NCI-H146 (cell line): ENCODE data around the gene CNTFR.
"Not testable (repeated sequence)": the region's sequence is repeated elsewhere in the genome, so short reads cannot be mapped to it uniquely, and the experiment has no call there.

Experiments used
- DNase-seq: peaks from one replicate; lab custom pipeline; 2025; lab: John Stamatoyannopoulos, UW

Gene CNTFR, protein sequence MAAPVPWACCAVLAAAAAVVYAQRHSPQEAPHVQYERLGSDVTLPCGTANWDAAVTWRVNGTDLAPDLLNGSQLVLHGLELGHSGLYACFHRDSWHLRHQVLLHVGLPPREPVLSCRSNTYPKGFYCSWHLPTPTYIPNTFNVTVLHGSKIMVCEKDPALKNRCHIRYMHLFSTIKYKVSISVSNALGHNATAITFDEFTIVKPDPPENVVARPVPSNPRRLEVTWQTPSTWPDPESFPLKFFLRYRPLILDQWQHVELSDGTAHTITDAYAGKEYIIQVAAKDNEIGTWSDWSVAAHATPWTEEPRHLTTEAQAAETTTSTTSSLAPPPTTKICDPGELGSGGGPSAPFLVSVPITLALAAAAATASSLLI

DNA sequence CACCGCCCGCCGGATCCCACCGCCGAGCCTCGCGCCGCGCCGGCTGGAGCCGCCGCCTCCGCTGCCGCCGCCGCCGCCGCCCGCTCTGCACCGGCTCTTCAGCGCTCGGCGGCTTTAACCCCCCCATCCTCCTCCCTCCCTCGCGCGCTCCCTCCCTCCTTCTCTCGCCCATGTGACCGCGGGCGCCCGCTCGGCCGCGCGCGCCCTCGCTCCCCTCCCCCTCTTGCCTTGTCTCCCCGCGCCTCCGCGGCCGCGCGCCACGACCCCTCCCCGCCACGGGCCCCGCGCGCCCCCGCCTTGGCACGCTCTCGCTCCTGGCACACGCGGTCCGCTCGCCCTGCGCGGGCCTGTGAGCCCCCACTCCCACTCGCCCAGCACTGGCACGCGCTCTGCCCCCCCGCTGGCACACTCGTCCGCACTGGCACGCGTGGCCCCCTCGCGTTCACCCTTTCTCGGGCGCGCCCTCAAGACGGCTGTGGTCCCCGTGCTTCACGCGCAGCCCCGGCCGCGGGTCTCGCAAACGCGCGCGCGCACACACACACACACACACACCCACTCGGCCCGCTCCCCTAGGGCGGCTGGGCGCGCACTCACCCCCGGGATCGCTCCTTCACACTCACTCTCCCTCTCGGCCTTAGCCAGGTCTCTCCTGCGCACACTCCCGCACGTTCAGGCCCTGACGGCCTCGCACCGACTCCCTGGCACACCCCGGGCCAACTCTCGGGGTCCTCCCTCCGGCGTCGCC lies at the start of gene CNTFR:
Gene CNTFR, minus strand, starts transcription at position 89 of the 745 bp plus-strand sequence. CDS start 20,743 bp downstream, outside the sequence.
- DNase-seq: peak; percentile 60

DNA sequence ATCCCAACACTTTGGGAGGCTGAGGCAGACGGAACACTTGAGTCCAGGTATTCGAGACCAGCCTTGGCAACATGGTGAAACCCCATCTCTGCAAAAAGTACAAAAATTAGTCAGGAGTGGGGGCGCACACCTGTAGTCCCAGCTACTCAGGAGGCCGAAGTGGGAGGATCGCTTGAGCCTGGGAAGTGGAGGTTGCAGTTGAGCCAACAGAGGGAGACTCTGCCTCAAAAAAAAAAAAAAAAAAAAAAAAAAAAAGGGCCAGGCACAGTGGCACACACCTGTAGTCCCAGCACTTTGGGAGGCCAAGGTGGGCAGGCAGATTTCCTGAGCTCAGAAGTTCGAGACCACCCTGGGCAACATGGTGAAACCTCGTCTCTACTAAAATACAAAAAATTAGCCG lies 49.8 kb upstream of the CNTFR start:
- not testable (repeated sequence) for DNase-seq

DNA sequence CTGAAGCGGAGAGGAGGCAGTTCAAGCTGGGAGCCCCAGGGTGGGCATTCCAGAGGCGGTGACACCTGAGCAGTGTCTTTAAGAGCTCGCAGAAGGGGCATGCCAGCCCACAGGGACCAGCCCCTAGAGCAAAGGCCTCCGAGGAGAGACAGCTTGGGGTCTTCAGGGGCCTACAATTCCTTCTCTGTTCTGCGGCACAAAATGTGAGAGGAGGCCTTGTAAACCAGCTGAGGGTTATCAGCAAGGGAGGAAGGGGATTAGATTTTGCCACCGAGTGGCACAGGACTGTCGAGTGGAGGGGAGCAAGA lies 48.6 kb upstream of the CNTFR start:
- no peak for DNase-seq

DNA sequence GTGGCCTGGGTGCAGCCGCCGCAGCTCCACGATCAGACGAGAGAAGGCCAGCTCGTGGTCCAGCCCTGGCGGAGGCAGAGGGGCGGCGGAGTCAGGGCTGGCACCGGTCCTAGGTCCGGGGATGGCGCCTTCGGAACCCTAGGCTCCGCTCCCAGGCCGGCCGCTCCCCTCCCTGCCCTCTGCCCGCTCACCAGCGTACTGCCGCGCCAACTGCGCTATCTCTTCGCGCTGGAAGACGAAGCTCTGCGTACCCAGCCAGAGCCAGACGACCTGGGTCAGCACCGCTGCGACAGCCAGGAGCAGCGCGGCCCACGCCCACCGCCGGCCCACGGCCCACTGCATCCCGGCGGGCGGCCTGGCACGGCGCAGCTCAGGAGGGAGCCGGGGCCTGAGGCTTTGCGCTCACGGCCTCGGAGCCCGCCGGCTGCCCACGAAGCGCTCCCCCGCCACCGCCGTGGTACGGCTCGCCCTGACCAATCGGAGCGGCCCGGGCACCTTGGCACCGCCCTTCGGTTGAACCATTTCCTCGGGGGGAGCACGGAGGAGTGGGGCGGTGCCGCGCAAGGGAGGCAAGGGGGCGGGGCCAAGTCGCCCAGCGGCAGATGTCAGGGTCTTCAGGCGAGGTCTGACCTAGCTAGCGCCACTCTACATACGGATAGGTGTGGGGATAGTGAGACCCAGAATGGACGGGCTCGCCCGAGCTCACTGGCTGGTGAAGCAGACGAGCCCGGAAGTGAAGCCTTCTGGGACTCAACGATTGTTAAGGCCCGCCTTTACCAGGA lies 48.0 kb upstream of the CNTFR start, which contains the start of gene SIGMAR1:
Gene SIGMAR1, minus strand, starts transcription at position 432 of the 782 bp plus-strand sequence. Its CDS starts 90 bp downstream, at position 342.
- peak; percentile 96 for DNase-seq

DNA sequence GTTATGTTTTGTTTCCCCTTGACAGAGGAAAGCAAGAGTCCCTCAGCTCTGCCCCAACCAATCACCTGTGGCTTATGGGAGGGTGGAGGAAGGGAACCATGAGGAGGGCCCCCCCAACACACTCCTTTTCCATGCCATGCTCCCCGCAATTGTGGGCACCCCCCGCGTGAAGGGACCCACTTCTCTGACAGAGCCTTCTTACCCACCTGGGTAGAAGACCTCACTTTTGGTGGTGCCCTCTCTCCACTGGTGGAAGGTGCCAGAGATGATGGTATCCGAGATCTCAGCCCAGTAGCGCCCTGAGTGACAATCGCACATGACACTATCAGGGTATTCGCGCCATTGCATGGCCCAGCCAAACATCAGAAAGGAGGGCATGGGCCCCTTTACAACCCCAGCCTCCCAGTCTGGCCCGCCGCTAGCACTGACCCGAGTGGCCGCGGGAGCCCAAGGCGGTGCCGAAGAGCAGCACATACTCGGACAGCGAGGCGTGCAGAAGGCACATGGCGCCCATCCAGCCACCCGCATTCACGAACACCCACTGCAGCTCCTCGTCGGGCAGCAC lies 47.3 kb upstream of the CNTFR start:
- no peak for DNase-seq

DNA sequence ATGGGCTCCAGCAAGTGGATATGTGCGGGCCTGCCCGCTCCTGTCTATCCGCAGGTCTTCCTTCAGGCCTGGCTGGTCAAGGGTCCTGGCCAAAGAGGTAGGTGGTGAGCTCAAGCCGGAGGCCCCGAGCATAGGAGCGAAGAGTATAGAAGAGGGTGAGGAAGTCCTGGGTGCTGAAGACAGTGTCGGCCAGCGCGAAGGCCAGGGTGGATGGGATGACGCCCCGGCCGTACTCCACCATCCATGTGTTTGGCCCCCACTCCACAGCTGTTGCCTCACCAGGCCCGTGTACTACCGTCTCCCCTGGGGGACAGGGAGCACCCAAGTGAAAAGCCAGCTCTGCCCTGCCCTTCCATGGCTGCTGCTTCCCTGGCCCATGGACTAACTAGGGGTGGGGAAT lies 46.0 kb upstream of the CNTFR start:
- DNase-seq: no peak

DNA sequence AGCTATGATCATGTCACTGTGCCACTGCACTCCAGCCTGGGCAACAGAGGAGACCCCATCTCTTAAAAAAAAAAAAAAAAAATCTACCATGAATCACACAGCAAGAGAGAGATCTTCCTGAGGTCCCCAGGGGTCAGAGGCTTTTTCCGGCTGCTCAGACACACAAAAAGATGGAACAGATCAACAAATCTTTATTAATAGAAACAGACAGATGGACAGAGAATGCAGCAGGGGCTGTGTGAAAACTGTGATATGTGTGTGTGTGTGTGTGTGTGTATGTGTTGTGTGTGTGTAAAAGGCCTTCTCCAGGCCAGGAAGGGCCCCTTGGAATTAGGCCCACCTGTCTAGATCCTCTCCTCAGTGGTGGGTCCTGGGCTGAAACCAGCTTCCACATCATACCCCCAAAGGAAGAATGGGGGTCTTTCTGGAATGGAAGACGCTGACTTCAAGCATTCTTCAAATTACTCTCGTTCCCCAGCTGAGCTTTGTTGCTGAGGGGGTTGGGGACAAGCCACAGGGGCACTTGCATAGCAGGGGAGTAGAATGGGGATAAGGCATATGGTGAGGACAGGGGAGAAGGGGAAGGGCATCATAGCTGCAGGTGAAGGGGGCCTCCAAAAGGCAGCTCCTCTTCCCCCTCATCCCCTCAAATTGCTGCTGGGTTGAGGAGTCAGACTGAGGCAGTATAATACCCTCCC lies 45.2 kb upstream of the CNTFR start:
- DNase-seq: no peak

DNA sequence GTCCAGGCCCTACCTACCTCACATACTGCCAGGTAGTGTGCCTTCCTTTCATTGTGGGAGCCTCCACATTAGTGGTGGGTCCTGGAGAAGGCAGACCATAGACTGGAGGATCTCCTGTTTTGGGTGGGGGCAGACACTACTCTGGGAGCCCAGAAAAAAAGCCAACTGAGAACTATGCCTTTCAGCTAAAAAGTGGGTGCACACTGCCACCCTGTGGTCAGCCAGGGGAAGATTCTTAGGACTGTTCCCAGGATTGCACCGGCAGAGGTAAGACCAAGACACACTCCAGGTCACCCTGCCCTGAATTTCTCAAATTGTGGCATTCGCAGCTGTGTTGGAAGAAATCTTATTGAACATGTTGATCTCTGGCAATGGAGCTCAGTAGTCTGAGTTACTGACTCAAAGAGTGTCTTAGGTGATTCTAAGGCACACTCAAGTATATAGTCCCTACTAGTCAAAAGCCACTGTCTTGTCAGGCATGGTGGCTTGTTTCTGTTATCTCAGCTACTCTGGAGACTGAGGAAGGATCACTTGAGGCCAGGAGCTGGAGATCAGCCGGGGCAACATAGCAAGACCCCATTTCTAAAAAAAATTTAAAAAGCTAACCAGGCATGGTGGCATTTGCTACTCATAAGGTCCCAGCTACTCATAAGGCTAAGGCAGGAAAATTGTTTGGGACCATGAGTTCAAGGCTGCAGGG lies 44.5 kb upstream of the CNTFR start:
- peak; percentile 73 for DNase-seq

DNA sequence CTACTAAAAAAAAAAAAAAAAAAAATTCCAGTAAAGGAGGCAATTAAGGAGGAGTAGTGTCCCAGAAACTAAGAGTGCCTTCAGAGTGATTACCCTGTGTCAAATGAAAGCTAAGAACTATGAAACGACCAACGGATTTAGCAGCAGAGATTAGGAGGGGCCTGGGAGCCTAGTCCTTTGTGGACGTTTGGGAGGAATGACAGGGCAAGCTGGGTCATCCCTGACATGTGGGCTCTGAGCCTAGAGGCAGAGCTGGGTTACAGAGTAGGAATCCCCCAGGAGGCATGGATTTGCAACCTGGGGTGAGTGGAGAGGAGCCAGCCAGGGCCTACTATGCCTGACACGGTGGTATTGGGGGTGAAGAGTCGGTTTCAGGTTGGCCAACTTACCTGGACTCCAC lies 43.6 kb upstream of the CNTFR start:
- DNase-seq: no peak

DNA sequence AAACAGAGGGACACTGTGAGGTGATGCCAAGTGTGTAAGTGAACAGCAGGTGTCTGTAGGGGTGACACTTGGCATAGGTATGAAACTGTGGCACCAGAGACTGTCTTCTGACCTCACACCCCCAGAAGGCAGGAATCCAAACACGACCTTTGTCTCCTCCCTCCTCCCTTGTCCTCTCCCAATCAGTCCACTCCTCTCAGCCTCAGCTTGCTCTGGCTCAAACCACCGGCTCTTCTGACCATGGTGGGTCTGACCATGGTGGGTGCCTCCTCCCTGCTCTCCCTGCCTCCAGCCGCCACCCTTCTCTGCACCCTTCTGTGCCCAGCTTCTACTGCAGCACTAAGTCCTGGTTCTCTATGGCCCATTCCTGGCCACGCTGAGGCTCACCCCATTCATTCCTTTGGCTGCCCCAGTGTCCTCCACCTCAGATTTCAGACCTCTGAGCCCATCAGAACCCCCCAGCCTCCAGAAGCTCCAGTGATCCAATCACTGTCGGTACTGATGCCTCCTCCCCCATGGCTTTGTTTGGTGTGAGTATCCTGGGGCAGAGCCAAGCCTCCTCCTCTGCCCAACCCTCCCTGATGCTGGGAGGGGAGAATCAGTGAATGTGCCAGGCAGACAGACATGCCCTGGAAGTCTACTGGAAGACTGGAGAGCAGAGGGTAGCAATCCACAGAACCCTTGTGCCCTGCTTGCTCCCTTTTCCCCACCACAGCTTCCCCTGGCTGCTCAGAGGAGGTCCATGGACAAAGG lies 41.1 kb upstream of the CNTFR start:
- DNase-seq: no peak

DNA sequence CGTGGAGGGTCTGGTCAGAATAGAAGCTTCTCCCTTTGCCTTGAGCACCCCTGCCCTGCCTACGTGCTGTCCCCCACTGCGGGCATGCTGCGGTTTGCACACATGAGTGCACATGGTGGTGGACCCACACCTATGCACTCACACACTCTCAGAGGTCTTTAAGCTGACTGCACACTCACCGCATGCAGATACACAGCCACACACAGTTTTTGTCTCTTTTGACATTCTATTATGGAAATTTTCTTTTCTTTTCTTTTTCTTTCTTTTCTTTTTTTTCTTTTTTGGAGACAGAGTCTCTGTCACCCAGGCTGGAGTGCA lies 39.9 kb upstream of the CNTFR start:
- DNase-seq: no peak

DNA sequence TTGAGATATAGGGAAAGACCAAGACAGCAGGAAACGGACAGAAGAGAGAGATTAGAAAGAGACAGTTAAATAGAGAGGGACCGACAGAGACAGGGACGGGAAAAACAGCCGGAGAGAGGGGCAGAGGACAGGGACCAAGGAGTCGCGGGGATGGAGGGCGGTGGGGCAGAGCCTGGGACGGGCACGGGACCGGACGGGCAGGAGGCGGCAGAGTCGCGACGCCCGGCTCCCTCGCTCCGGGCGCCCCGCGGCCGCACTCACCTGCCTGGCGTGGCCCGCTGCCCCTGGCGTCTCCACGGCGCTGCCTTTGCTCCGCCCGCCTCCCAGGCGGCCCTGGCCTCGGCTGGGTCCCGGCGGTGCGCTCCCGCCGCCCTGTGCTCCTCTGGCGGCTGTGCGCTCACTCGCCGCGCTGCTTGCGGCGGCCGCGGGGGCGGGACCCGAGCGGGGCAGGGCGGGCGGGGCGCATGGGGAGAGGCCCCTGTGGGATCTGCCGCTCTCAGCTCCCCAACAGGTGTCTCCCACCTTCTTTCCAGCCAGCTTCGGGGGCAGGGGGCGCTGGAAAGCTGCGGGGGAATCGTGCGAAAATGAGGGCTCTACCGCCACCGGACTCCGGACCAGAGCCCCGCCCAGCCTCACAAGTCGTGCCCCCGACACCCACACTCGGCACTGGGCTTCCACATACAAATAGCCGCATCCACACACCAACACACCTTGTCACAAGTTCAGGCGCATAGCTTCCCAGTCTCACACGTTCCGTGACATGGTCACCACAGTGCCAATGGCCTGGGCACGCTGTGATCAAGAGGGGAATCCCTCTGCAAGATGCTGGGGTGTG lies 39.3 kb upstream of the CNTFR start, which contains the start of gene ARID3C:
Gene ARID3C, minus strand, starts transcription at position 411 of the 835 bp plus-strand sequence. CDS start 1,052 bp downstream, outside the sequence.
- DNase-seq: peak; percentile 73

DNA sequence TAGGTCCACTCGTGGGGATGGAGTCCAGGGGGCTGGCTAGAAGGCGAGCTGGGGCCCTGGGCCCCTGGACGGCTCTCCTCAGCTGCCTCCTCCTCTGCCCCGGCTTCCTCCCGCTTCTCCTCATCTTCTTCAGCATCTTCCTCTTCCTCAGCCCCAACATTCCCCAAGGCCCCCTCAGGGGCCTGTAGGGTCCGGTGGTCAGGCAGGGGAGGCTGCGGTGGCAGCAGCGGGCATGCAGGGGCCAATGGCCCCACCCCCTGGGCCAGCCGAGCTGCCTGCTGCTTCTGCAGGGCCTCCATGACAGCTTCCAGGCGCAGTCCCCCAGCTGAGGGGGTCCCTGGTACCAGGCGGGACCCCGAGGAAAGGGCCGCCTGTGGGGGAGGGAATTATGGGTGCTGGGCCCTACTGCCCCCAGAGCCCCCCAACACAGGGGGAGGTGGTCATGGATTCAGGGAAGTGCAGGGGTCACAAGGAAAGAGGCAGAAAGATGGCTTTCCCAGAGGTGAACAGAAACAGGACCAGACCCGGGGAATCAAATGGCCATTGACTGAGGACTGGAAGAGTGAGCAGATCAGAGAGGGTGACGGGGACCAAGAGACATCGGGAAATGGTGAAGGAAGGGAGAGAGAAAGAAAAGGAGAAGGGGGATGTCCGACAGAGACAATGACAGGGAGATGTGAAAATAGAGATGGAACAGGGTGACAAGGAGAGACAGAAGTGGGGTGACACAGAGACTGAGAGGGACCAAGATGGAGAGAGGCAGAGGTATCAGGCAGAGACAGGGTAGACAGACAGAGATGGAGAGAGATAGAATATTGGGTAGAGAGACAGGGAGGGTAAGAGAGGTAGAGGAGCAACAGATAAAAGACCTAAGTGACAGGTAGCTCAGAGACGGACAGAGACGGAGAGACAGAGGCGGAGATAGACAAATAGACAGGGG lies 38.5 kb upstream of the CNTFR start:
- no peak for DNase-seq

DNA sequence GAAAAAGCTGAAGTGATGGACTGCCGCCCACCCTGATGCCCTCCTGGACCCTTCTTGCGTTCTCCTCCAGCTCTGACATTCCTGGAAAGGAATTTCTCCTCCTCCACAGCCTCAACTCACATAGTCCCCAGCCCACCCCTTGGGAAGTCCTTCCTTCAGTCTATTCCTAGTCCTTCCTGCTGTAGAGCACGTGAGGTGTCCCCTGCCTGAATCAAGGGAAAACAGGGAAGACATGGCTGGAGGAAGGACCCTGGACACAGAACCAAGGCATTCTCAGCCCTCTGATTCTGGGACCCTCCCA lies 35.6 kb upstream of the CNTFR start:
- no peak for DNase-seq

DNA sequence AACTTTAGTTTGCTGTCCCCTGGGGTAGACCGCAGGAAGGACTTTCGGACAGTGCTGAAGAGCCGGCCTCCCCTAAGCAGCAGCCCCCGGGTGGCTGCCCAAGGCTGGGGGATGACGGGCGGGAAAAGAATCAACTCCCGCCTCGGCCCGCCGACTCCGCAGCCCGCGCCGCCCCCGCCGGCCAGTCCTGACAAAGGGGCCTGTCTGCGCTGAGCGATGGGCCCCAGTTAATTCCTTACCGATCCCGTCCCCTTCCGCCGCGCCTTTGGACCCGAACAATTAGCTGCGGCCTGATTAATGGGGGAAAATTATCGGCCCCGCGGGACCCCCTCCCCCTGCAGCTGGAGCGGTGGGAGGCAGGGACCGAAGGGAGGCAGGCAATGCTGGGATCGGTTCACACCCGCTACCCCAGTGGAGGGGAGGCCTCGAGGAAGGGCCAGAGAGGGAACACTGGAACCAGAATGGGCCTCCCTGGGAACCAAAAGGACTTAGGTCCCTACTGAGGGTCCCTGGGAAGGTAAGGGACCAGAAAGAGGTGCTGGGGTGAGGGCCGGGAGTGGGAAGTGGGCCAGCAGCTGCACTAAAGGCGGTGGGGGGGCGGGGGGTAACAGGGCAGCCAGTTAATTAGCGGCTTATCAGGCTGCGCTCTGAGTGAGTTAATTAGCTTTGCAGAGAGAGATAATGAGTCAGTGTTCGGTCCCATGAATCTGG lies 35.1 kb upstream of the CNTFR start:
- DNase-seq: peak; percentile 54

DNA sequence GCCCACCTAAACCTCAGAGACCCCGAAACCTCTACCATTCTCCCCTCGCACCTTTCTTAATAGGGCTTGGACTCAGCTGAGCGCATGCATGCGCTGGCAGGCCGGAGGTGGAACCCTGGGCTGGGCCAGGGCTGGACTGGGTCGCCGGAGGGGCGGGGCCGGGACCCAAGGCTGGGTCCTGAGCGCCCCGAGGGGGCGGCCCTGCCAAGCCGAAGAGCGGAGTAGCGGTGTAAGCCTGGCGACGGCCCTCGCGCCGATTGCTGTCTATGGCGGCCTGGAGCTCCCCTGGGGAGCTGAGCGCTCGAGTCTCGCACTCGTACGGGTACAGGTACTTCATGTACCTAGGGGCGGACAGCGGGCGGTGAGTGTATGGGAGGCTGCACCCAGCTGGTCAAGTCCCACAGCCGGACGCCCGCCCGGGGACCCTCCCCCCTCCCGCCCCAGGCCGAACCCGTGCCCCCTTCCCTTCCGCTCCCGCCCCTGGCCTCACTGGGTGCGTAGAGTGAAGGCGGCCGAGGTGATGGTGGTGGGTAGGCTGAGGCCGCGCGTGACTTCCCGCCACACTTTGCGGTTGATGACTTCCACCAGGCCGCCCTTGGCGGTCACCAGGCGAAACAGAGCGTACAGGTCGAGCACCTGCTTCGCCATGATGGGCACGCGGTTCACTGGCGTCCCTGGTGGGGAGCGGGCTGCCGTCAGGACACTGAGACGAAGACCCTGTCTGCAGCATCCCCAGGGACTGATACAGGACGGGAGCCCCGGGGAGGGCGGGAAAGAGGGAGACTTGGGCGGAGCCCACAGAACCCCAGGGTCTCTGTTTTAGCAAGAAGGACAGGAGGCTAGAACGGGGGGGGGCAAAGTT lies 34.1 kb upstream of the CNTFR start:
- no peak for DNase-seq
